Stimulated activated CD4-positive, alpha-beta T cell treated with anti-CD3 and anti-CD28 coated beads, Interleukin-2, amount 100 ng/mL, for 24 hours (primary cell): Measurements from ENCODE around the gene CSNK1A1.
"Not testable (repeated sequence)": the region's sequence is repeated elsewhere in the genome, so short reads cannot be mapped to it uniquely, and the experiment has no call there.

Experiments
- DNase-seq, 2 donors: peaks; one replicate each; pipeline ENCODE4 v3.0.0-alpha.2; 2020

CSNK1A1 gene

GRCh38 chr5:149488645-149489306, 62.5 kb downstream of the CSNK1A1 start:
- peak in 1 of 2 donors; percentile 4 for DNase-seq

- no peak for DNase-seq
These were observed 63.6 kb downstream of the CSNK1A1 start for GRCh38 chr5:149487672-149488071.

DNA sequence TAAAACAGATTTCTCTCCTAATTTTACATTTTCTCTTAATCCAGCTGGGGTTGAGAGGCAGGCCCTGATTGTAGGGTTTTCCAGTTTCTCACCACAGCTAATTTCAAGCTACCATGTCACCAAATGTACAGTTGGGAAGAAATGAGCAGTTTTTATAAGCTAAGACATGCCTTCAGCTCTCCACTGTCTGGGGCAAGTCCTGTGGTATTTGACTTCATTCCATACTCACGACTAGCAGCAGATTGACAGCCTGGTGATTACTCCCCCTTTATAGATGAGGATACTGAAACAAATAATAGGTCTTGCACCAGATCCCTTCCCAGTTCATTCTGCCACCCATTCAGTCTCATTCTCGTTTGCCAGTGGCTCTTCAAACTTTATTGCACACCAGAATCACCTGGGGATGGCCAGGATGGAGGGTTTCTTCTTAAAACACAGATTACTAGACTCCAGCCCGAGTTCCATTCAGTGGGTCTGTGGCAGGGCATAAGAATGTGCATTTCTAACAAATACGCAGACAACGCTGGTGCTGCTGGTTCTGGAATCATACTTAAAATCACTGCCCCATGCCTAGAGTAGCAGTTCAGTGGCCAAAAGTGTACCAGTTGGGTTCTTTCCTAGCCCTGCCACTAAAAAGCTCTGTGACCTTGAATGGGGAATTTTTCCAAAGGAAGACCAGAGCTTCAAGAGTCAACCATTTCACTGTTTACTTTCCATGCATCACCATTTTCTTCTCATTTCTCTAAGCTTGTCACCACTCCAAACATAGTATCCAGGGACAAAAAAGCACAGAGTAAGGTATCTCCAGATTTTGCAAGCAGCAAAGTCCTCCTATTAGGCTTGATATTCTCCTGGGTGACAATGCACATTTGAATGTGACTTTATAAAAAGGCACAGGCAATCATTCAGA, 64.3 kb downstream of the CSNK1A1 start:
- no peak for DNase-seq

DNA sequence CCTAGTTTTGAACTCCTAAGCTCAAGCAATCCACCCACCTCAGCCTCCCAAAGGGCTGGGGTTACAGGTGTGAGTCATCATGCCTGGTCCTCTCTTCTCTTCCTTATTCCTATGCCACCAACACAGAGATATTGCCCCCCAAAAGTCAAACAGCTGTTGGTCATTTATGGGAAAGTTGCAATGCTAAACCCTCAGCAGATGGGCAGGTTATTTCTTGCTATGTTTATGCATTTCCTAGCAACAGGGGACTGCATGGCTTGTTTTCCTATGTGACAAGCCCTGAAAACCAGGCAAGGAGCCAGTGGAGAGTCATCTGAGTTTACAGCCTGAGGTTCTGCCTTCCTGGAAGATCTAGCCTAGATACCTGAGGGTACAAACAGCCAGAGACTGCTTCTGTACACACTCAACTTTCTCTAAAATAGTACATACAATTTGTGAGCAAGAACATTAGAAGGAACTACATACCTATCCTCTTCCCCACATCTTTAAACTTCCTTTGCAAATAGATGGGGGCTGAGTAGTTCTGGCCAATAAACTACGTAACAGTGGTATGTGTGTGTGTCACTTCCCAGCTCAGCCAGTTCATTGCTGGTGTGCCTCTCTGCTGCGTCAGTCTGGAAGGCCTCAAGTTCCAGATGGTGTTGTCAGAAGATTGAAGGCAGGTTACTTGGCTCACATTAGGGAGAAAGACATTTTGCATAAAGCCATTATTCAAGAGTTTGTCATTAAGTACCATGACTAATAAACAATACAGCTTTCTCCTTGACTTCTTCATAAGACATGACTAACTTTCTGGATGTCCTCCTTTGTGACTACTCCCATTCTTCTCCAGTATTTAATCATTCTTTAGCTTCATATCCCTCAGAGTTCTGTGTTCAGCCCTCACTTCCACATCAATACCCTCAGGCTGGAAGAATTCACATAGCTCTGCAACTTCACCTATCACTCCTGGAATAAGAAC, 65.3 kb downstream of the CSNK1A1 start:
- no peak for DNase-seq

DNA sequence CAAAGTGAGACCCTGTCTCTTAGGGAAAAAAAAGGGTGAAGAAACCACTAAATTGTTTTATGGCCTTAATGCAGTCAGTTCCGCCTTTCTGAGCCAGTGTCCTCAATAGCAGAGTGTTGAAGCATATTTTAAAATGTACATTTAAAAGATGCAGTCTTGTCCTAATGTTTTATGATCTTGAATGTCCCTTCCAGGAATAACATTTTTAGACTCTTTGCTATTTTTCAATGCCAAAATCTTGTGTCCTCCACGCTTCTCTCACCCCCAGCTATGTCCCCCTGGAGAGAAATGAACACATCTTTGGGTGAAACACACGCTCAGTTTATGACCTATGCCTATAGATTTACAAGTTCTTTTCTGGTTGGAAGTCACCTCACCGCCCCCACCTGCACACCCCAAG, 69.8 kb downstream of the CSNK1A1 start:
- no peak for DNase-seq

DNA sequence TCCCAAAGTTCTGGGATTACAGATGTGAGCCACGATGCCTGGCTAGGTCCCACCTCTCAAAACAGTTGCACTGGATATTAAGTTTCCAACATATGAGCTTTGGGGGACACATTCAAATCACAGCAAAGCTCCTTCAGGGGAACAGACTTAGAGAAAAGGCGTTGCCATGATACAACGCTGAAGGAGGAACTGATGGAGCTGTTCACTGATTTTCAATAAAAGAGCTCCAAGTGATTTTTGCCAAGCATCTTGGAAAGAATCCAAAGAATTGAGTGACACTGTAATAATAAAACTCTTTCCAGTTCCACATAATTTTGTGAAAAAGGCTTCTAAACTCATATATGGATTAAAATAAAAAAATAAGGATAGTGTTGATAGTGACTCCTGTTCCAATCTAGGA, 72.5 kb downstream of the CSNK1A1 start:
- no peak for DNase-seq

- no peak for DNase-seq
These were observed 75.5 kb downstream of the CSNK1A1 start for GRCh38 chr5:149475777-149476176.

GRCh38 chr5:149474198-149474597, 77.0 kb downstream of the CSNK1A1 start:
- no peak for DNase-seq

GRCh38 chr5:149473441-149473840, 77.8 kb downstream of the CSNK1A1 start:
- no peak for DNase-seq

- no peak for DNase-seq
These were observed 78.8 kb downstream of the CSNK1A1 start for GRCh38 chr5:149472399-149472798.

- DNase-seq, result no peak
These were observed 79.6 kb downstream of the CSNK1A1 start for GRCh38 chr5:149471406-149472183.

GRCh38 chr5:149470942-149471341, 80.3 kb downstream of the CSNK1A1 start:
- DNase-seq, result no peak

DNA sequence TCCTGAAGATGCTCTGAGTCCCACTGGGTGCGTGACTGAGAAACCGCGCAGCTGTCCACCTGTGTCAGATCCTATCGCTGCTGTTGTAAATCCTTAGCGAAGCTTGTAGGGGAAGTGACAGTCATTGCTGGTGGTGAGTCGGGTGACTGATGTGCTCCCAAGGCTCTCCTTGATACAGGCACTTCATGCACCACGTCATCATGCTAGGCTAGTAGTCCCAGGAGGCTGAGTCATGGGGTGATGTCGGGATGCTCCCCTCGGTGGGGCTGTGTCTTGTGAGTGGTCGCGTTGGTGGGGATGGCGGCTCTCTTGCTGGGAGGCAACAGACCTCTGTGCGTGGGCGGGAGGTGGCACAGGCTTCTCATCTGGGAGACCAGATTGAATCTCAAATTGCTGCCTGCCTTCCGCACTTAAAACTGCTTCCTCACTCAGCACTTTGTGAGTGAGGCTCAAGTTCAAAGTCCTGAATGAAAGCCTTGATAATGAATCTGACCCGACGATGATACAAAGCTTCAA, 84.7 kb downstream of the CSNK1A1 start:
- DNase-seq, result no peak

DNA sequence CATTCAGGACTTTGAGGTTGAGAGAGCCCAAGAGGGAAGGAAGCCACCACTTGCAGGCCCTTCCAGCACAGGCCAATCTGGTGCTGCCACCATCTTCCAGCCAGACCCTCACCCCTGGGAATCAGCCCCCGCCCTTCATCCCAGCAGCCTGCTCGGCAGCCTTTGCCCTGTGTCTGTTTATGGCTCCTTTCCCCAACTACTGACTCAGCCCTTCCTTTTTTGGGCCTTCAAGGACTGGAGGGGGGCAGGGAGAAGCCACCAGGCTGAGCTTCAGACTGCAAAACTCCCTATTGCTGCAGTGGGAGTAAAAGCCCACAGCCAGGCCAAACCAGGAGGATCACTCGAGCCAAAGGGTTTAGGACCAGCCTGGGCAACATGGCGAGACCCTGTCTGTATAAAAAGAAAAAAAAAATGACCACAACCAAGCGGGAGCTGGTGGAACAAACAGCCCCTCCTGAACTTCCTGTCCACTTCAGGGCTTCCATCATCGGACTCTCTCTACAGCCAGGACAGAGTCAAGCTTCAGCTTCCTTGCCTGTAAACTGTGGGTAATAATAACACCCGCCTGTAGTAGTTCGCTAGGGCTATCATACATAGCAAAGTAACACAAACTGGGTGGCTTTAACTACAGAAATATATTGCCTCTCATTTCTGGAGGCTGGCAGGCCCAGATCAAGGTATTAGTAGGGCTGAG, 86.3 kb downstream of the CSNK1A1 start:
- no peak for DNase-seq

- DNase-seq, result not testable (repeated sequence)
These were observed 89.3 kb downstream of the CSNK1A1 start for GRCh38 chr5:149461907-149462306.

GRCh38 chr5:149459891-149460290, 91.3 kb downstream of the CSNK1A1 start:
- no peak for DNase-seq

- DNase-seq, result no peak
These were observed 93.9 kb downstream of the CSNK1A1 start for GRCh38 chr5:149457393-149457763.

DNA sequence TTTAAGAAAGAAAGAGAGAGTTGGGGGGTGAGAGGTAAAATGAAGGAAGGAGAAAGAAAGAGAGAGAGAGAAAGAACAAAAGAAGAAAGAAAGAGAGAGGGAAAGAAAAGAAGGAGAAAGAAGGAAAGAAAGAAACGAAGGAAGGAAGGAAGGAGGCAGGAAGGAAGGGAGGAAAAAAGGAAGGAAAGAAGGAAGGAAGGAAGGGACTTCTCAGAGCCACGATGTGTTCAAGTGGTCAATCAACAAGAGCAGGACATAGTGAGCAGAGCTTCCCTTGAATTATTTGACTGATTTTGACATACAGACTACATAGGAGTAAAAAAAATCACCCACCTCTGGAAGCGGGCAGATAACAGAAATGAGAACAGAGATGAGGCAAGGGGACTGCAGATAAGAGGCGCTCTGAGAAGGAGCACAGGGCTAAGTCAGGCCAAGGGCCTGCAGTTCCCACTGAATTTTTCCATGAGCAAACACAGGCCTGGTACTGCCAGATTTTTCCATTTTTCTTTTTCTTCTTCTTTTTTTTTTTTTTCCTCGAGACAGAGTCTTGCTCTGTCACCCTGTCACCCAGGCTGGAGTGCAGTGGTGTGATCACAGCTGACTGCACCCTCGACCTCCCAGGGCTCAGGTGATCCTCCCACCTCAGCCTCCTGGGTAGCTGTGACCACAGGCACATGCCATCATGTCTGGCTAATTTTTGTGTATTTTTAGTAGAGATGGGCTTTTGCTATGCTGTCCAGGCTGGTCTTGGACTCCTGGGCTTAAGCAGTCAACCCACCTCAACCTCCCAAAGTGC, 94.4 kb downstream of the CSNK1A1 start:
- no peak for DNase-seq

GRCh38 chr5:149455889-149456409, 95.3 kb downstream of the CSNK1A1 start:
- DNase-seq, result no peak
